ENCODE data around the gene LCA5L.

DNA sequence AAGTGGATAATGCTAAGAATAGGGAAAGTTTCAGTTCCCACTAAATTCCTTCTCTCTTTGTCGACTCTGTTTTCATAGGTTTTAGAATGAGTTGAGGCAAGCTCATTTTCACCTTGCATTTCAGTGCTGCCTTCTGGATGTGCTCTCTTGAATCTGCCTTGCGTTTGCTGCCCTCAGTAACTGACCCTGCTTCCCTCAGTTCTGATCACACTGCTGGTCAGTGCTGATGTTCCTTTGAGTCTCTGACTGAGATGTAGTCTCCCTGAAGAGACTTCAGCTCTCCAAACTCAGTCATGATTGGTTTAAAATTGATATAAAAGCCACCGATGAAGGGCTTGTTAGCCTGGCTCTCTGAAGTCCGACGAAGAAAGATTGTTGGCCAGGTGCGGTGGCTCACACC, 71.5 kb downstream of the LCA5L start:
- TF ChIP-seq, protein P1, sequence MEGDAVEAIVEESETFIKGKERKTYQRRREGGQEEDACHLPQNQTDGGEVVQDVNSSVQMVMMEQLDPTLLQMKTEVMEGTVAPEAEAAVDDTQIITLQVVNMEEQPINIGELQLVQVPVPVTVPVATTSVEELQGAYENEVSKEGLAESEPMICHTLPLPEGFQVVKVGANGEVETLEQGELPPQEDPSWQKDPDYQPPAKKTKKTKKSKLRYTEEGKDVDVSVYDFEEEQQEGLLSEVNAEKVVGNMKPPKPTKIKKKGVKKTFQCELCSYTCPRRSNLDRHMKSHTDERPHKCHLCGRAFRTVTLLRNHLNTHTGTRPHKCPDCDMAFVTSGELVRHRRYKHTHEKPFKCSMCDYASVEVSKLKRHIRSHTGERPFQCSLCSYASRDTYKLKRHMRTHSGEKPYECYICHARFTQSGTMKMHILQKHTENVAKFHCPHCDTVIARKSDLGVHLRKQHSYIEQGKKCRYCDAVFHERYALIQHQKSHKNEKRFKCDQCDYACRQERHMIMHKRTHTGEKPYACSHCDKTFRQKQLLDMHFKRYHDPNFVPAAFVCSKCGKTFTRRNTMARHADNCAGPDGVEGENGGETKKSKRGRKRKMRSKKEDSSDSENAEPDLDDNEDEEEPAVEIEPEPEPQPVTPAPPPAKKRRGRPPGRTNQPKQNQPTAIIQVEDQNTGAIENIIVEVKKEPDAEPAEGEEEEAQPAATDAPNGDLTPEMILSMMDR (IDR thresholded peaks at IDR 0.05) = no peak
- TF ChIP-seq POLR2A (IDR thresholded peaks at IDR 0.05) = no peak
